Measurements from ENCODE around the gene HAUS3.
A peak's percentile ranks its signal among the peaks of the same experiment; 100 is the strongest.

Gene HAUS3

GRCh38 chr4:2262145-2262943 is 20.4 kb upstream of the HAUS3 start:
- peak; percentile 93 for DNase-seq

GRCh38 chr4:2261853-2262144 is 19.9 kb upstream of the HAUS3 start, which contains the start of gene MXD4:
TSS of gene MXD4 (minus strand) at chr4:2262109. CDS start at chr4:2261980, 129 bp downstream.
- DNase-seq = no peak

GRCh38 chr4:2261110-2261852 is 19.4 kb upstream of the HAUS3 start:
- no peak for DNase-seq

- DNase-seq = no peak
Measured at GRCh38 chr4:2260344-2261109, 18.6 kb upstream of the HAUS3 start.

GRCh38 chr4:2259541-2260343 is 17.8 kb upstream of the HAUS3 start:
- no peak for DNase-seq

- no peak for DNase-seq
Measured at GRCh38 chr4:2259036-2259540, 17.2 kb upstream of the HAUS3 start.

GRCh38 chr4:2258091-2259035 is 16.4 kb upstream of the HAUS3 start:
- no peak for DNase-seq

GRCh38 chr4:2257361-2258081 is 15.6 kb upstream of the HAUS3 start:
- DNase-seq = no peak

- no peak for DNase-seq
Measured at GRCh38 chr4:2256781-2257191, 14.9 kb upstream of the HAUS3 start.

- DNase-seq = no peak
Measured at GRCh38 chr4:2256156-2256731, 14.3 kb upstream of the HAUS3 start.

- DNase-seq = no peak
Measured at GRCh38 chr4:2255501-2256155, 13.7 kb upstream of the HAUS3 start.

GRCh38 chr4:2254665-2255500 is 13.0 kb upstream of the HAUS3 start:
- no peak for DNase-seq

GRCh38 chr4:2253160-2254084 is 11.5 kb upstream of the HAUS3 start:
- DNase-seq = no peak

- DNase-seq = no peak
Measured at GRCh38 chr4:2252530-2253091, 10.7 kb upstream of the HAUS3 start.

- no peak for DNase-seq
Measured at GRCh38 chr4:2251795-2252529, 10.0 kb upstream of the HAUS3 start.

GRCh38 chr4:2251073-2251794 is 9.3 kb upstream of the HAUS3 start:
- DNase-seq = no peak
